HepG2 (cell line): ENCODE results near the gene UBE2H. TPM values are rescaled to one million over a fixed set of nuclear protein-coding genes. Genes with fewer than 3 reads are reported as not detected.
A peak's percentile ranks its signal among the peaks of the same experiment; 100 is the strongest.

ENCODE experiments used
- ATAC-seq: fragments of 200-7000 bp; cut with Tn5 transposase; 3 replicates; pipeline ENCODE4 v1.9.1; 2020; ENCODE audit warnings: mild to moderate bottlenecking, moderate library complexity
- BruUV-seq: library from RNA; stranded (reverse); fragments of 400-500 nt; replicated peaks from 2 replicates; lab custom pipeline; 2021; lab: Mats Ljungman, UMichigan
- CTCF ChIA-PET: fragments of 300-600 bp; formaldehyde crosslinking; extraction: SDS; loops from one replicate; lab custom pipeline; 2021; ENCODE audit warnings: low total read pairs, inconsistent platforms, low intra/inter-chr PET ratio; lab: Yijun Ruan, JAX
- POLR2A ChIA-PET: fragments of 350-600 bp; sonication (Branson Sonifier 250); formaldehyde crosslinking; loops from one replicate; lab custom pipeline; 2020; ENCODE audit warnings: antibody characterized with exemption, inconsistent platforms; lab: Yijun Ruan, JAX
- DNase-seq: peaks from one replicate; pipeline ENCODE4 v3.0.0-alpha.2; 2015; ENCODE audit warnings: low spot score
- FAIRE-seq: peaks from 3 replicates; lab custom pipeline; 2011; peaks lifted over from hg19 to GRCh38; lab: Jason Lieb, UNC
- H2AFZ ChIP-seq: one replicate; pipeline ENCODE4 v1.6.1; 2011; ENCODE audit warnings: low read length, inconsistent platforms
- H3K27ac ChIP-seq: fragments of 300-600 bp; 3 replicates; pipeline ENCODE4 v1.8.0; 2011; ENCODE audit warnings: mixed run types, mild to moderate bottlenecking, mixed read lengths, low read length, inconsistent platforms; ENCODE audit not compliant: insufficient read depth; ENCODE audit errors: extremely low read length
- H3K27me3 ChIP-seq, 2 experiments: fragments of 200-600 bp in 1 of 2; 2 replicates in 1 of 2; 3 replicates in 1 of 2; pipeline versions ENCODE4 v1.6.0 to v1.8.0; 2011; ENCODE audit warnings: low read length in 2 of 2, mild to moderate bottlenecking in 2 of 2, moderate library complexity in 2 of 2, inconsistent platforms in 1 of 2; ENCODE audit not compliant: insufficient read depth in 2 of 2, control insufficient read depth in 1 of 2
- H3K36me3 ChIP-seq, 2 experiments: fragments of 200-600 bp in 1 of 2; replicated peaks in 1 of 2; 2 replicates in 1 of 2; 3 replicates in 1 of 2; pipeline versions ENCODE4 v1.5.1 to v1.8.0; 2011; ENCODE audit warnings: low read length in 2 of 2, inconsistent platforms in 1 of 2; ENCODE audit not compliant: insufficient read depth in 2 of 2, control insufficient read depth in 1 of 2
- H3K4me1 ChIP-seq: 2 replicates; pipeline ENCODE4 v1.5.1; 2012; ENCODE audit warnings: low read length, inconsistent platforms; ENCODE audit not compliant: insufficient read depth
- H3K4me2 ChIP-seq: 2 replicates; pipeline ENCODE4 v1.6.0; 2011; ENCODE audit warnings: low read depth, low read length, inconsistent platforms
- H3K4me3 ChIP-seq, 3 experiments: fragments of 200-600 bp in 1 of 3; sonication (generic), shearing (Covaris generic) in 1 of 3; replicated peaks in 1 of 3; 2 replicates each; pipeline ENCODE4 v1.5.1; 2011 to 2016; ENCODE audit warnings: low read length in 3 of 3, inconsistent platforms in 2 of 3, low read depth in 2 of 3, mild to moderate bottlenecking in 2 of 3, control low read depth in 1 of 3, mixed read lengths in 1 of 3; ENCODE audit not compliant: insufficient read depth in 1 of 3
- H3K79me2 ChIP-seq: one replicate; pipeline ENCODE4 v1.6.1; 2011; ENCODE audit warnings: low read length, inconsistent platforms; ENCODE audit not compliant: insufficient read depth
- H3K9ac ChIP-seq: 2 replicates; pipeline ENCODE4 v1.6.0; 2011; ENCODE audit warnings: mild to moderate bottlenecking, low read depth, low read length, inconsistent platforms; ENCODE audit not compliant: insufficient read depth
- H3K9me3 ChIP-seq: 2 replicates; pipeline ENCODE4 v1.5.1; 2012; ENCODE audit warnings: mild to moderate bottlenecking, low read length
- H4K20me1 ChIP-seq: 2 replicates; pipeline ENCODE4 v1.6.0; 2011; ENCODE audit warnings: inconsistent platforms, mild to moderate bottlenecking, low read length, moderate library complexity; ENCODE audit not compliant: insufficient read depth
- EZH2 ChIP-seq: conservative IDR thresholded peaks from 2 replicates; pipeline ENCODE4 v1.6.1; 2012; ENCODE audit warnings: mild to moderate bottlenecking, low read depth, low read length, moderate library complexity
- KMT2B ChIP-seq: IDR thresholded peaks from 2 replicates; pipeline ENCODE4 v1.6.1; 2016; ENCODE audit warnings: missing genetic modification reagents, missing compliant biosample characterization
- STAT5B ChIP-seq: sonication (generic); formaldehyde crosslinking; IDR thresholded peaks from 2 replicates; pipeline ENCODE4 v1.4.0; 2020; ENCODE audit warnings: missing genetic modification reagents
- ZNF563 ChIP-seq: sonication (generic); formaldehyde crosslinking; IDR thresholded peaks from 2 replicates; pipeline ENCODE4 v1.8.0; 2022; ENCODE audit warnings: mild to moderate bottlenecking, moderate library complexity, missing genetic modification reagents
- WGBS: methylation state at CpG from one replicate; pipeline ENCODE4 v1.1.6; 2017; ENCODE audit warnings: low lambda C conversion rate; 5-methylcytosine and 5-hydroxymethylcytosine counted together
- in situ Hi-C: cut with HindIII; loops from 2 replicates; pipeline ENCODE4 v1.10.0; 2017; ENCODE audit warnings: low pct_unique_long_range_greater_than_20kb; ENCODE audit not compliant: extremely low pct_ligation_motif_present
- intact Hi-C: fragments of 100-400 bp; cut with micrococcal nuclease; formaldehyde crosslinking; loops from one replicate; pipeline ENCODE4 v1.10.0; 2022; ENCODE audit not compliant: unreplicated experiment
- polyA plus RNA-seq, 8 experiments: library from polyadenylated mRNA; depleted of rRNA in 3 of 8; stranded (reverse) in 7 of 8; unstranded in 1 of 8; fragments of >200 nt; fragmentation: Illumina TruSeq in 4 of 8; extraction: Trizol in 4 of 8; gene quantifications; 2 replicates each; pipeline versions ENCODE4 v1.2.1 to v1.2.3, GENCODE V29; 2011 to 2016; ENCODE audit warnings: low read depth in 4 of 8, missing spikeins in 1 of 8, mixed read lengths in 1 of 8; ENCODE audit not compliant: insufficient read depth in 1 of 8
- small RNA-seq, 3 experiments: library from RNA; depleted of rRNA; stranded (forward); fragments of <200 nt; gene quantifications; one replicate each; pipeline ENCODE3, GENCODE V24; 2012; ENCODE audit warnings: low read depth in 2 of 3, low replicate concordance in 1 of 3; ENCODE audit not compliant: insufficient read length in 3 of 3, insufficient read depth in 2 of 3
- total RNA-seq, 5 experiments: library from RNA; depleted of rRNA; stranded (reverse); fragments of >200 nt; fragmentation: Illumina TruSeq; extraction: Trizol; gene quantifications; 2 replicates each; pipeline ENCODE4 v1.2.3, GENCODE V29; 2016; ENCODE audit warnings: low read depth in 1 of 5
- TF ChIP-seq, protein P1 (sequence below): sonication (generic); formaldehyde crosslinking; IDR thresholded peaks from 2 replicates; pipeline ENCODE4 v1.5.1; 2020; ENCODE audit warnings: mild to moderate bottlenecking, moderate library complexity, missing genetic modification reagents
- TF ChIP-seq, protein P2 (sequence below): sonication (generic); formaldehyde crosslinking; IDR thresholded peaks from 2 replicates; pipeline ENCODE4 v1.4.0; 2020; ENCODE audit warnings: missing genetic modification reagents
- TF ChIP-seq, protein P3 (sequence below): sonication (generic); formaldehyde crosslinking; IDR thresholded peaks from 2 replicates; pipeline ENCODE4 v1.8.1; 2023; ENCODE audit warnings: mild to moderate bottlenecking, missing genetic modification reagents

Gene UBE2H
- total and polyA plus RNA-seq, 2 of the 13 experiments (the other 11 are each of a cell fraction or from before 2014, with no cell fraction given): 15.5 to 40.1 TPM

DNA sequence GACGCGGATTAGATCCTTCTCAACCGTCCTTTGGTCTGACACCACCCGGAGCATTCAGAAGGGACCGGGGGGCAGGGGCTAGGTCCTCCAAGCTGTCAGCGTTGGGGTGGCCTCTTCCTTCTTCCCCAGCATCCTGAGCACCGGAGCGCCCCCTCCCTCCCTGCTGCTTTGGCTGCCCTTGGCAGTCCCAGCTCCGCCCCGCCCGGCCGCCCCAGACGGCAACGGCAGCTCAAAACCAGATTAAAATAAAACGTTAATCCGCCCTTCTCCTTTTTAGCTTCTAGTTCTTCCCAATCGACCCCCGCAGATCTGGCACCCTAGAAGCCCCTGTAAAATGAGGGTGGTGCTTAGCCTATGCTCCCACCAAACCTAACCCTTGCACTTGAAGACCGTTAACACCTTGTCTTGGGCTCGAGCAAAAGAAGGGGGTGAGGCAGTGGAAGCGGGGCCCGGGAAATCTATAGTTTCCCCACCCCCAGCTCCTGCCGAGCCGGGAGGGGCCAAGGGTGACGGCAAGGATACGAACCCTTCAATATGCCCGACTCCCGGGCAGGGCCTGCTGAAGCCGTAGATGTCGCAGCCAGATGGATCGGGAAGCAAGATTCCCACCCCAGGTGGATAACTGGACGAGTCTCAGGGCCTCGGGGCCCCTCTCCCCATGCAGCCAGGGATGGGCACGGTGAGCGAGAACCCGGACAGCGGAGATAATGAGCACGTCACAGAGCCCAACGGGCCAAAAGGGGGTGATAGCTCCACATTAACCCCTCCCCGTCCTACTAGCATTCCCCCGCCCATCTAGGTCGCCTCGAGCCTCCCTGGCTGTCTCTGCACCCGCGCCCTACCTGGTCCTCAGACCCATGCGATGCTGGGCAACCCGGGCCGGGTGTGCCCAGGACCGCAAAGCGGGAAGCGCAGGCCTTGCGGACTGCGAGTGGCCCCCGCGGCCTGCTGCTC lies 171.5 kb downstream of the UBE2H start:
- H3K4me3 ChIP-seq: peak overlapping the region; percentile 75 to 83 (median 82)
- no peak overlapping the region for H3K27ac ChIP-seq
- 4% methylated on average over 11 of the region's 55 CpGs for WGBS
- ATAC-seq (no peak), FAIRE-seq (no peak), DNase-seq (no peak)
- intact Hi-C loops (loop anchor here (2.0 kb wide), 1 partner anchor 44 kb away; no protein-coding TSS in a partner anchor), in situ Hi-C loops (no loop called here)
- H3K79me2 ChIP-seq: no peaks in the 10 kb centered on the region
- no peak overlapping the region for H3K9ac ChIP-seq
- peaks cover 10 to 49% of the 10 kb centered on the region in 2 experiments for H3K27me3 ChIP-seq
- POLR2A ChIA-PET: interaction anchor here (1.6 kb wide), 1 partner anchor 44 kb away, joined by 3 read pairs; no protein-coding TSS in a partner anchor
- TF ChIP-seq, protein P1, sequence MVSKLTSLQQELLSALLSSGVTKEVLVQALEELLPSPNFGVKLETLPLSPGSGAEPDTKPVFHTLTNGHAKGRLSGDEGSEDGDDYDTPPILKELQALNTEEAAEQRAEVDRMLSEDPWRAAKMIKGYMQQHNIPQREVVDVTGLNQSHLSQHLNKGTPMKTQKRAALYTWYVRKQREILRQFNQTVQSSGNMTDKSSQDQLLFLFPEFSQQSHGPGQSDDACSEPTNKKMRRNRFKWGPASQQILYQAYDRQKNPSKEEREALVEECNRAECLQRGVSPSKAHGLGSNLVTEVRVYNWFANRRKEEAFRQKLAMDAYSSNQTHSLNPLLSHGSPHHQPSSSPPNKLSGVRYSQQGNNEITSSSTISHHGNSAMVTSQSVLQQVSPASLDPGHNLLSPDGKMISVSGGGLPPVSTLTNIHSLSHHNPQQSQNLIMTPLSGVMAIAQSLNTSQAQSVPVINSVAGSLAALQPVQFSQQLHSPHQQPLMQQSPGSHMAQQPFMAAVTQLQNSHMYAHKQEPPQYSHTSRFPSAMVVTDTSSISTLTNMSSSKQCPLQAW: no peak
- TF ChIP-seq STAT5B (CRISPR knock-in tag) (no peak), ZNF563 (CRISPR knock-in tag) (0 out of 2 replicates have a peak, but pooled peaks have one; percentile 5), EZH2 (peak; percentile 98), KMT2B (CRISPR knock-in tag) (0 out of 2 replicates have a peak, but pooled peaks have one; percentile 3)
- TF ChIP-seq, protein P2, sequence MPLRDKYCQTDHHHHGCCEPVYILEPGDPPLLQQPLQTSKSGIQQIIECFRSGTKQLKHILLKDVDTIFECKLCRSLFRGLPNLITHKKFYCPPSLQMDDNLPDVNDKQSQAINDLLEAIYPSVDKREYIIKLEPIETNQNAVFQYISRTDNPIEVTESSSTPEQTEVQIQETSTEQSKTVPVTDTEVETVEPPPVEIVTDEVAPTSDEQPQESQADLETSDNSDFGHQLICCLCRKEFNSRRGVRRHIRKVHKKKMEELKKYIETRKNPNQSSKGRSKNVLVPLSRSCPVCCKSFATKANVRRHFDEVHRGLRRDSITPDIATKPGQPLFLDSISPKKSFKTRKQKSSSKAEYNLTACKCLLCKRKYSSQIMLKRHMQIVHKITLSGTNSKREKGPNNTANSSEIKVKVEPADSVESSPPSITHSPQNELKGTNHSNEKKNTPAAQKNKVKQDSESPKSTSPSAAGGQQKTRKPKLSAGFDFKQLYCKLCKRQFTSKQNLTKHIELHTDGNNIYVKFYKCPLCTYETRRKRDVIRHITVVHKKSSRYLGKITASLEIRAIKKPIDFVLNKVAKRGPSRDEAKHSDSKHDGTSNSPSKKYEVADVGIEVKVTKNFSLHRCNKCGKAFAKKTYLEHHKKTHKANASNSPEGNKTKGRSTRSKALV (CRISPR knock-in tag): 0 out of 2 replicates have a peak, but pooled peaks have one; percentile 23
- TF ChIP-seq, protein P3, sequence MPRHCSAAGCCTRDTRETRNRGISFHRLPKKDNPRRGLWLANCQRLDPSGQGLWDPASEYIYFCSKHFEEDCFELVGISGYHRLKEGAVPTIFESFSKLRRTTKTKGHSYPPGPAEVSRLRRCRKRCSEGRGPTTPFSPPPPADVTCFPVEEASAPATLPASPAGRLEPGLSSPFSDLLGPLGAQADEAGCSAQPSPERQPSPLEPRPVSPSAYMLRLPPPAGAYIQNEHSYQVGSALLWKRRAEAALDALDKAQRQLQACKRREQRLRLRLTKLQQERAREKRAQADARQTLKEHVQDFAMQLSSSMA: no peak
- H3K9me3 ChIP-seq: no peaks in the 10 kb centered on the region
- H3K36me3 ChIP-seq: no peaks in the 10 kb centered on the region
- BruUV-seq: no TSS peak
- peaks cover 24% of the 10 kb centered on the region for H3K4me1 ChIP-seq
- peaks cover 8% of the 10 kb centered on the region; the same call in 1 of the 2 replicates for H4K20me1 ChIP-seq
- H3K4me2 ChIP-seq: peak overlapping the region; percentile 91
- CTCF ChIA-PET: no interaction called here
- no peak overlapping the region for H2AFZ ChIP-seq

Small RNAs within 50 kb of the gene (small RNA-seq; reads per million reads assigned to genes)
- gene RF00019: 0 reads per million in 3 experiments

Other genes starting within 250 kb of the UBE2H start
- 33.6 and 38.7 TPM in 2 replicates for gene ZC3HC1, start 98.4 kb upstream of the UBE2H start, total RNA-seq (2016; rRNA removed; fragmentation: Illumina TruSeq; extraction: Trizol)
- gene ZC3HC1, start 98.4 kb upstream of the UBE2H start, polyA plus RNA-seq (2011; rRNA removed): 25.9 and 28.5 TPM in 2 replicates
- 21.6 and 33.4 TPM in 2 replicates for gene KLHDC10, start 117.6 kb upstream of the UBE2H start, total RNA-seq (2016; rRNA removed; fragmentation: Illumina TruSeq; extraction: Trizol)
- 11.4 and 11.9 TPM in 2 replicates for gene KLHDC10, start 117.6 kb upstream of the UBE2H start, polyA plus RNA-seq (2011; rRNA removed)